SW 1271 (cell line): ENCODE measurements around the gene KDELR3.
"Not testable (repeated sequence)": the region's sequence is repeated elsewhere in the genome, so short reads cannot be mapped to it uniquely, and the experiment has no call there.

Experiments
- DNase-seq, 2 experiments: peaks; one replicate each; lab custom pipeline; 2025; lab: John Stamatoyannopoulos, UW

KDELR3 gene

GRCh38 chr22:38456841-38457699 lies 10.8 kb upstream of the KDELR3 start:
- no peak for DNase-seq

- DNase-seq, result no peak
These were observed 7.5 kb upstream of the KDELR3 start for GRCh38 chr22:38460426-38460840.

- no peak for DNase-seq
These were observed 6.9 kb upstream of the KDELR3 start for GRCh38 chr22:38461057-38461413.

- DNase-seq, result peak in 1 of 2 experiments; percentile 16
These were observed 6.3 kb upstream of the KDELR3 start for GRCh38 chr22:38461414-38462081.

- DNase-seq, result no peak
These were observed 4.7 kb upstream of the KDELR3 start for GRCh38 chr22:38462960-38463784.

- no peak for DNase-seq
These were observed 2.8 kb upstream of the KDELR3 start for GRCh38 chr22:38464992-38465672.

- no peak for DNase-seq
These were observed 2.0 kb upstream of the KDELR3 start for GRCh38 chr22:38465673-38466490.

GRCh38 chr22:38467438-38467903 lies 425 bp upstream of the KDELR3 start:
- no peak for DNase-seq

- no peak for DNase-seq
These were observed 778 bp downstream of the KDELR3 start for GRCh38 chr22:38468443-38469305.

GRCh38 chr22:38469306-38469781 lies 1.4 kb downstream of the KDELR3 start:
- DNase-seq, result no peak

- not testable (repeated sequence) for DNase-seq
These were observed 2.3 kb downstream of the KDELR3 start for GRCh38 chr22:38470179-38470578.

GRCh38 chr22:38471237-38471636 lies 3.3 kb downstream of the KDELR3 start:
- no peak for DNase-seq

GRCh38 chr22:38474003-38474607 lies 6.2 kb downstream of the KDELR3 start:
- no peak for DNase-seq

GRCh38 chr22:38477585-38477984 lies 9.7 kb downstream of the KDELR3 start:
- DNase-seq, result no peak

- no peak for DNase-seq
These were observed 11.4 kb downstream of the KDELR3 start for GRCh38 chr22:38479096-38479837.

- DNase-seq, result no peak
These were observed 13.4 kb downstream of the KDELR3 start for GRCh38 chr22:38481162-38481870.

GRCh38 chr22:38481871-38482332 lies 14.0 kb downstream of the KDELR3 start:
- no peak for DNase-seq
